H9 (cell line): ENCODE measurements around the gene SBK3. TPM values are rescaled to one million over a fixed set of nuclear protein-coding genes. Genes with fewer than 3 reads are reported as not detected.

Source experiments
- DNase-seq: peaks from one replicate; pipeline ENCODE4 v3.0.0-alpha.2; 2017
- H2AFZ ChIP-seq: one replicate; pipeline ENCODE4 v1.6.1; 2013; ENCODE audit warnings: mild to moderate bottlenecking, low read length, control low read depth, moderate library complexity
- H2AK5ac ChIP-seq: 2 replicates; pipeline ENCODE4 v1.6.1; 2013; ENCODE audit warnings: low read length, control low read depth, mixed read lengths; ENCODE audit not compliant: insufficient read length
- H2BK120ac ChIP-seq: one replicate; pipeline ENCODE4 v1.6.1; 2013; ENCODE audit warnings: low read depth, mild to moderate bottlenecking, low read length, control low read depth, inconsistent platforms; ENCODE audit not compliant: poor library complexity, severe bottlenecking
- H2BK12ac ChIP-seq: 2 replicates; pipeline ENCODE4 v1.6.1; 2013; ENCODE audit warnings: low read length, control low read depth, mixed read lengths, low read depth; ENCODE audit not compliant: insufficient read length
- H2BK15ac ChIP-seq: 2 replicates; pipeline ENCODE4 v1.6.1; 2013; ENCODE audit warnings: low read depth, low read length, control low read depth
- H2BK20ac ChIP-seq: one replicate; pipeline ENCODE4 v1.6.1; 2013; ENCODE audit warnings: low read depth, mild to moderate bottlenecking, low read length, control low read depth, inconsistent platforms; ENCODE audit not compliant: poor library complexity, severe bottlenecking
- H2BK5ac ChIP-seq: 2 replicates; pipeline ENCODE4 v1.6.1; 2013; ENCODE audit warnings: low read length, control low read depth, mixed read lengths; ENCODE audit not compliant: insufficient read length
- H3K14ac ChIP-seq: 2 replicates; pipeline ENCODE4 v1.6.1; 2013; ENCODE audit warnings: low read length, control low read depth; ENCODE audit not compliant: insufficient read depth
- H3K18ac ChIP-seq: 2 replicates; pipeline ENCODE4 v1.6.1; 2013; ENCODE audit warnings: low read depth, mild to moderate bottlenecking, mixed read lengths, low read length, control low read depth; ENCODE audit not compliant: insufficient read length
- H3K23ac ChIP-seq: 2 replicates; pipeline ENCODE4 v1.6.1; 2013; ENCODE audit warnings: low read length, control low read depth, mixed read lengths, low read depth; ENCODE audit not compliant: insufficient read length
- H3K23me2 ChIP-seq: 2 replicates; pipeline ENCODE4 v1.6.1; 2013; ENCODE audit warnings: low read depth, mild to moderate bottlenecking, mixed read lengths, low read length, control low read depth; ENCODE audit not compliant: insufficient read length, poor library complexity, severe bottlenecking
- H3K27ac ChIP-seq: 2 replicates; pipeline ENCODE4 v1.5.1; 2013; ENCODE audit warnings: low read length, control low read depth, mixed read lengths, low read depth; ENCODE audit not compliant: insufficient read length
- H3K27me3 ChIP-seq: 2 replicates; pipeline ENCODE4 v1.6.1; 2013; ENCODE audit warnings: low read length, control low read depth, inconsistent platforms; ENCODE audit not compliant: insufficient read depth
- H3K4ac ChIP-seq: 2 replicates; pipeline ENCODE4 v1.6.1; 2013; ENCODE audit warnings: low read depth, mild to moderate bottlenecking, control low read depth, inconsistent platforms, low read length, moderate library complexity
- H3K4me1 ChIP-seq: 2 replicates; pipeline ENCODE4 v1.6.1; 2013; ENCODE audit warnings: low read length, control low read depth, inconsistent platforms; ENCODE audit not compliant: insufficient read depth
- H3K4me2 ChIP-seq: 2 replicates; pipeline ENCODE4 v1.6.1; 2013; ENCODE audit warnings: low read length, control low read depth, mixed read lengths; ENCODE audit not compliant: insufficient read length, insufficient read depth
- H3K56ac ChIP-seq: 2 replicates; pipeline ENCODE4 v1.6.1; 2013; ENCODE audit warnings: low read depth, mild to moderate bottlenecking, mixed read lengths, low read length, control low read depth; ENCODE audit not compliant: insufficient read length
- H3K79me1 ChIP-seq: 2 replicates; pipeline ENCODE4 v1.6.1; 2013; ENCODE audit warnings: low read depth, mild to moderate bottlenecking, moderate library complexity, low read length, control low read depth, inconsistent platforms; ENCODE audit not compliant: insufficient read depth, poor library complexity, severe bottlenecking
- H3K79me2 ChIP-seq: 2 replicates; pipeline ENCODE4 v1.6.1; 2013; ENCODE audit warnings: low read length, control low read depth, inconsistent platforms; ENCODE audit not compliant: insufficient read depth
- H3K9ac ChIP-seq: 2 replicates; pipeline ENCODE4 v1.6.1; 2013; ENCODE audit warnings: low read length, control low read depth, mixed read lengths; ENCODE audit not compliant: insufficient read length; ENCODE audit errors: extremely low read depth
- H3K9me3 ChIP-seq: one replicate; pipeline ENCODE4 v1.6.1; 2013; ENCODE audit warnings: low read depth, low read length, inconsistent platforms; ENCODE audit not compliant: control insufficient read depth
- H3T11ph ChIP-seq: one replicate; pipeline ENCODE4 v1.6.1; 2013; ENCODE audit warnings: mild to moderate bottlenecking, low read length, control low read depth, inconsistent platforms
- H4K20me1 ChIP-seq: one replicate; pipeline ENCODE4 v1.6.1; 2013; ENCODE audit not compliant: control insufficient read depth, insufficient read length, insufficient read depth
- H4K5ac ChIP-seq: 2 replicates; pipeline ENCODE4 v1.6.1; 2013; ENCODE audit warnings: low read depth, mild to moderate bottlenecking, mixed read lengths, low read length, control low read depth; ENCODE audit not compliant: insufficient read length
- H4K8ac ChIP-seq: replicated peaks from 2 replicates; pipeline ENCODE4 v1.6.1; 2013; ENCODE audit warnings: low read length, control low read depth, mixed read lengths, low read depth; ENCODE audit not compliant: insufficient read length
- H4K91ac ChIP-seq: 2 replicates; pipeline ENCODE4 v1.6.1; 2013; ENCODE audit warnings: low read depth, mild to moderate bottlenecking, moderate library complexity, mixed read lengths, low read length, control low read depth; ENCODE audit not compliant: insufficient read length
- H3K27ac Mint-ChIP-seq, 3 experiments: 2 replicates in 2 of 3; 3 replicates in 1 of 3; pipeline ENCODE4 v1.8.0; 2020 to 2021; ENCODE audit warnings: mixed read lengths in 3 of 3, mild to moderate bottlenecking in 1 of 3, moderate library complexity in 1 of 3
- H3K27me3 Mint-ChIP-seq: 2 replicates; pipeline ENCODE4 v1.8.0; 2021; ENCODE audit warnings: low read depth, mild to moderate bottlenecking, moderate library complexity, mixed read lengths
- H3K36me3 Mint-ChIP-seq, 3 experiments: 2 replicates in 2 of 3; 3 replicates in 1 of 3; pipeline ENCODE4 v1.8.0; 2020 to 2021; ENCODE audit warnings: low read depth in 3 of 3, mixed read lengths in 3 of 3; ENCODE audit not compliant: insufficient read depth in 1 of 3
- H3K4me1 Mint-ChIP-seq, 2 experiments: 2 replicates each; pipeline ENCODE4 v1.8.0; 2020; ENCODE audit warnings: mixed read lengths in 2 of 2
- H3K4me3 Mint-ChIP-seq, 2 experiments: 2 replicates in 1 of 2; 3 replicates in 1 of 2; pipeline ENCODE4 v1.8.0; 2020 to 2021; ENCODE audit warnings: mild to moderate bottlenecking in 2 of 2, mixed read lengths in 2 of 2, moderate library complexity in 1 of 2
- H3K9me3 Mint-ChIP-seq, 2 experiments: 2 replicates in 1 of 2; 3 replicates in 1 of 2; pipeline ENCODE4 v1.8.0; 2020; ENCODE audit warnings: mild to moderate bottlenecking in 2 of 2, mixed read lengths in 2 of 2, moderate library complexity in 1 of 2
- CTCF ChIP-seq: fragments of 200-600 bp; sonication (generic); conservative IDR thresholded peaks from 3 replicates; pipeline ENCODE4 v1.8.0; 2021; ENCODE audit warnings: antibody characterized with exemption, mild to moderate bottlenecking
- WGBS: extraction: QIAGEN DNeasy Blood & Tissue Kit; methylation state at CpG from one replicate; pipeline ENCODE4 v1.1.7; 2013; ENCODE audit warnings: missing lambda C conversion rate, low lambda C conversion rate, mixed read lengths; ENCODE audit not compliant: insufficient read length; ENCODE audit errors: extremely low coverage; 5-methylcytosine and 5-hydroxymethylcytosine counted together
- total RNA-seq: library from RNA; stranded (reverse); gene quantifications from 2 replicates; pipeline ENCODE4 v1.2.1, GENCODE V29; 2021

The SBK3 gene
- total RNA-seq, 1 experiment from 2014 or later, result 0.70 TPM

DNA sequence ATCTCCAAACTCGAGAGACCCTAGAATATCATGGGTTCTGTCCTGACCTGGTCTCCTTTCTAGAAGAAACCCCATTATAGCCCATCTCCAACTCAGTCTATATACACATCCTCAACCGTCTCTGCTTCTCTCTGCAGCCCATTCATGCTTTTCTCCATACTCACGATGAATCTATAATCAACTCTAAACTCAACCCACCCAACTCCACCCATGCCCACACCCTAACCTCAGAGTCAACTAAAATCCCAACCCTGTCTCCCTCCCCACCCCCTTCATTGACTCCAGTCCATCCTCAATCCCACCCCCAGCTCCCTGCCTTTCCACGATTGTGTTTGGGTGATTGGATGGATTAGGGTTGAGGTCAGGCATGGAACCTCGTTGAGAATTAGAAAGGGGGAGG is 1.8 kb downstream of the SBK3 start:
- Histone ChIP-seq H4K8ac (no peak overlapping the region), H3K79me1 (no peaks in the 10 kb centered on the region), H3K4me1 (no peaks in the 10 kb centered on the region), H3K18ac (no peak overlapping the region), H3K23me2 (no peaks in the 10 kb centered on the region), H3K4ac (no peak overlapping the region), H3K4me2 (no peak overlapping the region), H3K9ac (no peak overlapping the region), H2AK5ac (no peak overlapping the region), H3K27me3 (no peaks in the 10 kb centered on the region), H3T11ph (no peak overlapping the region), H2BK12ac (no peak overlapping the region), H3K56ac (no peak overlapping the region), H4K91ac (no peak overlapping the region), H3K14ac (no peak overlapping the region), H2BK5ac (no peak overlapping the region), H3K23ac (no peak overlapping the region), H3K27ac (no peak overlapping the region), H2BK15ac (no peak overlapping the region), H2AFZ (no peak overlapping the region), H2BK20ac (no peak overlapping the region), H3K79me2 (no peaks in the 10 kb centered on the region), H2BK120ac (no peak overlapping the region), H4K5ac (no peak overlapping the region), H3K9me3 (no peaks in the 10 kb centered on the region), H4K20me1 (peaks cover 2% of the 10 kb centered on the region)
- peaks cover 6 to 14% of the 10 kb centered on the region in 2 experiments; a peak in 4 of 5 replicates for H3K9me3 Mint-ChIP-seq
- H3K27me3 Mint-ChIP-seq, result peaks cover 17% of the 10 kb centered on the region
- WGBS, result 100% methylated on average over 2 of the region's 5 CpGs
- peaks cover 0 to 6% (median 0%) of the 10 kb centered on the region in 3 experiments; a peak in 2 of 7 replicates for H3K36me3 Mint-ChIP-seq
- H3K27ac Mint-ChIP-seq, result no peak overlapping the region
- no peak for TF ChIP-seq CTCF
- no peak for DNase-seq
- peaks cover 15 to 47% of the 10 kb centered on the region in 2 experiments for H3K4me1 Mint-ChIP-seq
- no peak overlapping the region for H3K4me3 Mint-ChIP-seq
